Activated gamma-delta T cell (primary cell): ENCODE results near the gene TGM4.

Source experiments
- DNase-seq: peaks from one replicate; lab custom pipeline; 2025; lab: John Stamatoyannopoulos, UW

TGM4 gene

DNA sequence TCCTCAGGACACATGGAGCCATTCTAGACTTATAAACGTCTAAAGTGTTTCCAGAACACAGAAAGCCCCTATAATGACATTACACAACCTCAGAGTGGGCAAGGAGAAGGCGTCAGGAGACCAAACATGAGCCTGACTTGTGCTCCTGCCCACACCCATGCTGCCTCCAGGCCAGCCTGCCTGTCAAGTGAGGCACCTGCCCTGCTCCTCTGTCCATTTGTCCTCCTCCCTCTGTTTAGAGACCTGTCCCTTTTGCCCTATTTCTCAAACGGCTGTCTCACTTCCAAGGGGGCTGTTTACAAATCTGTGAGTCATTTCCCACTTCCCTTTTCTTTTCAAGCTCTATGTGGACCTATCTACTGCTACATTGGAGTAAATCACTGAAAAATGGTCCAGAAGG lies 80.6 kb downstream of the TGM4 start:
- no peak for DNase-seq

DNA sequence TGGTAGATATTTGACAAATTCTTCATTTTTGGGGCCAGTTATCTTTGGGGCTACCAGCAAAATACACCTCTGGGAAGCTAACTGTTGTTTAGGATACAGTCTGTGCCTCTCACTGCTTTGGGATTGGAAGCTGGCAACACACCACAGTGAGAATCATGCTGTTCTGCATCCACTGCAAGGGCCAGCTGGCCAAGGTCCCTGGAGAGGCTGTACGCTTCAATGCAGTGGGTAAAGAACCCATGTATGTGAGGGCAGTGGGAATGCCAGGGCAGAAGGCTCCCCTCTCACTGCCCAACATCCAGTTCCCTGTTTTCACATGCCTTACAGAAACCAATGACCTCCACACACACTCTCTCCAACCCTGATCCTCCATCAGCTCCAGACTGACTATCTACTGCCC lies 81.5 kb downstream of the TGM4 start:
- no peak for DNase-seq

DNA sequence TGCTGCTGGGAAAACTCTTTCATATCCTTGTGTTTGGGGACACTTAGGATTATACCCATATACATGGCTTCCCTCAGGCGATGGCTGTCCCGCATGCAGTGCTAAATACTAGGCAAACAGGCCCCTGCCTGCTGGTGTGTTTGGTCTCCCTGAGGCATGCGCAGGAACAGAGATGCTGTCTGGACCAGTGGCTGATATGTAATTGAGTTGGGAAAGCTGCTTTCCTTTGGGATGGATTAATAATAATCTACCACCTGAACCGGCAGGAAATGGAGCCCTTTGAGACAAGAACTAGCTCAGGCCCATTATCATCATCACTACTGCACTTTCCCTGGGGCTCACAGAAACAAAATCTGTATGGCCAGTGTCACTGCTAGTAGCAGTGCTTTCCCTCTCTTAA lies 83.6 kb downstream of the TGM4 start:
- no peak for DNase-seq

DNA sequence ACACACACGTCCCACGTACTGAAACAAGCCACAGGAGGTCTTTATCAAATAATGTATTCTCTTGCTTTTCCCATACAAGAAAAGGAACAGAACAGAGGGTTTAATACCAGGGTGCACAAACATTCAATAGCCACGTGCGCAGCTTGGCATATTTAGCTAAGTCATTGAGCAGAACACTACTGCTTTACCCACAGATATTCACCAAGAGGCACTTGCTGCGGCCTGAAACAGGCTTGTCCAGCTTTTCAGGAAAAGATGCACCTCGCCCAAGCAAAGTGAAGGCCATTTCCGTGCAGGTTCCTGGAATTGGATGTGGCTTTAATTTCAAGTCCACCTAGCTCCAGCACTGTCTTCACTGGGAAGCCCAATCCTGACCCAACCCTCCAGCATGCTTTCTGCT lies 84.0 kb downstream of the TGM4 start:
- DNase-seq = no peak

DNA sequence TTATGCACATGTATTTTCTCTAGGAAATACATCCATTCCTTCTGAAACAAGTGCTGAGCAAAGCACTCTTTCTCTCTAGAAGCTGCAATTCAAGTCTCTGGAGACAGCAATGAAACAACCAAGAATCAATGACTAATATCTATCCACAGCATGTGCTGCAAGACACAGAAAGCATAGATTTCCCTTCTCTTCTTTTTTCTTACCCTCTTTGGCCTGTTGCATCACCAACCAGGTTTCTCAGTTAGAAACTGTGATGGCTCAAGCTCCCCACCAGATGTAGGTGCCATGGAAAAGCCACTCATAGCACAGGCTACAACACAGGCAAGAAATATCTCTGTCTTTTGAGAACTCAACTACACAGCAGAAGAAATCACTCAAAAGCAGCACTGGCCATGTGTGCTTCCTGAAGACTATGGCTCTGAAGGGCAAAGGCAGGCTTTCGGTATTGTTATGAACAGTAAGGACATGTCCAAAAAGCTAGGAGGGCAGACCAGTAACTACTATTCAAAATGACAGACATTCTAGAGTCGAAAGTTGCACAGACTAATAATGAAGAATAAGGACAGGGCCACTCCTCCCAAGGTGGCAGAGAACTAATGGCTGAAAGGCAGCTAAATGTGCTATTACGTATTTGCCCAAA lies 86.1 kb downstream of the TGM4 start:
- DNase-seq = no peak

DNA sequence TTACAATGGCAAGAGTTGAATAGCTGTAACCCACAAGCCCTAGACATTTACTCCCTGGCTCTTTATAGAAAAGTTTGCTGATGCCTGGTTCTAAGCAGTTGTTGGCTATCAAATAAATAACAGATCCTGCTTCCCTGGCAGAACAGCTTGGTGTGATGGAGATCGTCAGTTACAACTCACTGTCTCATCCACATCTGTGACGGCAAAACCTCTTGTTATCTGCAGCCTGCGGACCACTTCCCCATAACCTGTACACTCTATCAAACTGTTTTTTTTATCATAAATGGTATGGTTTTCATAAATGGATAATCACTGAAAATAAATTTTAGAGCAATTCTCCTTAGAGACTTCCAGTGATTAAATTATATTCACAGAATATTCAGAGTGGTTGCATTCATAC lies 87.5 kb downstream of the TGM4 start:
- no peak for DNase-seq

DNA sequence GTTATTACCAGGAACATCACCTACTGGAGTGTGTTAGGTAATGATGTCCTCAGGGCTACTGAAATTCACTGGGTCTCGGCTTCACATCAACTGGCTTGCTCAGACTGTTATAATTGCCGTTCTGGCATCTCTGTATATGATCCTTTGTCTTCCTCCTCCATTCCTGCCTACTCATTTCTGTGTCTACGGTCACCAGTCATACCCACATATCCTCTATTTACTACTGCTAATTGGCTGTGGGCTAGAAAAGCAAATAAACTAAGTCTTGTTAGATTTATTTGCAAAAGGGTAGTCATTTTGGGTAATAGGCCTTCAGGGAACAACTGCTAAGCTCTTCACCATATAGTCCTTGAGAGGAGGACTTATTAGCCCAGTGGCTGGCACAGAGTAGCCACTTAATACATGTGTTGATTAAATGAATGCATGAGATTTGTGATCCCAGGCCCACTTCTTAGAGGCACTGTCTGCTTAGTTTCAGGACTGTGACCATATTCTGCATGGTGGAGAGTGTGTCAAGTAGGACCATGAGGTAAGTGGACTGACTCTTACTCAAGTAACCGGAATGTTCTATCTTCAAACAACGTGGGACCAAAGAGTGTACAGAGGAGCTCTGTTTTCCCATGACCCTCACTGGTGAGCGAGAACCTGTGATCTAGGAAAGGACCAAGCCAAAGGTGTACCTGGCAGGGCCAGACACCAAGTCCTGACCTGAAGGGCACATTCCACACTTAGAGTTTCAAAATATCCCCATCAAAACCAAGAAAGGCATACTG lies 88.4 kb downstream of the TGM4 start:
- DNase-seq = no peak

DNA sequence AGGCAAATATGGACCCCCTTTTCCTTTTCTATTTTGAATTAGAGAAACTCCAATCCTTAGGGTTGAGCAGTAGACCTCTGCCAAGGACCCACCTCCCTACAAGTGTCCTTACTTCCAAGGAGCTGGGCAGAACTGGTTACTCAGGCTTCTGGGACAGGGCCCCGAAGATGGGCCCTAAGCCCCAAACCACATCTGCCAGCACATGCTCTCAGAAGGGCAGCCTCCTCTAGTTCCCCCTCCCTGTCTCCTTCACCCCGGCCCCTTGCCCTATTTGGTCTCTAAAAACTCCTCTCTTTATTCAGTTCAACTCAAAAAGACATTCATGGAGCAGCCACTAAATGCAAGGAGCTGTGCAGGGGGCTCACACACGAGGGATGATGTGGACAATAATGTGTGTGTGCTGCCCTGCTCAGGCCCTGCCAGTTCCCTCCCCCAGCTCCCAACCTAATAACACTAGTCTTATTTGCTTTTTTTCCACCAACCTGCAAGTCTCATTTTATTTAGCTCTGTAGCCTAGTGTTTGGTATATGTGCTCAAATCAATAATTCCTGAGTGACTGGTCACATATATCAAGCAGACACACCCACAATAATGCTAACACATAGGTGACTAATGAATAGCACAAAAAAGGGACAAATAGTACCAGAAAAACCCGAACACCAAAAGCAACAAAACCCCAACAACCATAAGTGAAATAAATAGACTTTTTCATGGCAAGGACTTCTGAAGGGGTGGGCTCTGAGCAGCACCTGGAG lies 89.3 kb downstream of the TGM4 start:
- no peak for DNase-seq
